Tibial nerve (tissue), 3 donors: Measurements from ENCODE around the gene ASCC1.

Experiments
- CTCF ChIP-seq, 5 experiments: fragments of 200-600 bp in 3 of 5; fragments of 450-650 bp in 2 of 5; sonication (generic) in 3 of 5; IDR thresholded peaks; one replicate each; pipeline ENCODE4 v1.5.1; 2016 to 2019; ENCODE audit warnings: antibody characterized with exemption in 5 of 5, mild to moderate bottlenecking in 3 of 5, moderate library complexity in 2 of 5
- POLR2A ChIP-seq, 2 donors: fragments of 450-650 bp; IDR thresholded peaks; one replicate each; pipeline ENCODE4 v1.6.1; 2017; ENCODE audit warnings: antibody characterized with exemption in 2 of 2, mild to moderate bottlenecking in 2 of 2, moderate library complexity in 2 of 2

- TF ChIP-seq POLR2A (IDR thresholded peaks at IDR 0.05) (no peak), CTCF (IDR thresholded peaks at IDR 0.05) (no peak)
Measured at GRCh38 chr10:72056113-72056512, 160.0 kb downstream of the ASCC1 start.
